ENCODE data around the gene TMEM61.

The TMEM61 gene

GRCh38 chr1:54990916-54991315, 10.5 kb downstream of the TMEM61 start:
- TF ChIP-seq, protein P1, sequence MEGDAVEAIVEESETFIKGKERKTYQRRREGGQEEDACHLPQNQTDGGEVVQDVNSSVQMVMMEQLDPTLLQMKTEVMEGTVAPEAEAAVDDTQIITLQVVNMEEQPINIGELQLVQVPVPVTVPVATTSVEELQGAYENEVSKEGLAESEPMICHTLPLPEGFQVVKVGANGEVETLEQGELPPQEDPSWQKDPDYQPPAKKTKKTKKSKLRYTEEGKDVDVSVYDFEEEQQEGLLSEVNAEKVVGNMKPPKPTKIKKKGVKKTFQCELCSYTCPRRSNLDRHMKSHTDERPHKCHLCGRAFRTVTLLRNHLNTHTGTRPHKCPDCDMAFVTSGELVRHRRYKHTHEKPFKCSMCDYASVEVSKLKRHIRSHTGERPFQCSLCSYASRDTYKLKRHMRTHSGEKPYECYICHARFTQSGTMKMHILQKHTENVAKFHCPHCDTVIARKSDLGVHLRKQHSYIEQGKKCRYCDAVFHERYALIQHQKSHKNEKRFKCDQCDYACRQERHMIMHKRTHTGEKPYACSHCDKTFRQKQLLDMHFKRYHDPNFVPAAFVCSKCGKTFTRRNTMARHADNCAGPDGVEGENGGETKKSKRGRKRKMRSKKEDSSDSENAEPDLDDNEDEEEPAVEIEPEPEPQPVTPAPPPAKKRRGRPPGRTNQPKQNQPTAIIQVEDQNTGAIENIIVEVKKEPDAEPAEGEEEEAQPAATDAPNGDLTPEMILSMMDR (IDR thresholded peaks at IDR 0.05) = no peak
- intact Hi-C loops (cut with DNase I; ENCODE audit: low total_unique reads) = no loop called here
- Histone ChIP-seq H3K27ac (no peak overlapping the region), H3K9me3 (no peaks in the 10 kb centered on the region), H3K4me3 (no peak overlapping the region), H3K27me3 (peaks cover 0 to 5% of the 10 kb centered on the region in 2 donors), H3K4me1 (peaks cover 0 to 20% (median 8%) of the 10 kb centered on the region in 4 donors), H3K36me3 (peaks cover 0 to 7% (median 0%) of the 10 kb centered on the region in 3 donors)
- DNase-seq = no peak

DNA sequence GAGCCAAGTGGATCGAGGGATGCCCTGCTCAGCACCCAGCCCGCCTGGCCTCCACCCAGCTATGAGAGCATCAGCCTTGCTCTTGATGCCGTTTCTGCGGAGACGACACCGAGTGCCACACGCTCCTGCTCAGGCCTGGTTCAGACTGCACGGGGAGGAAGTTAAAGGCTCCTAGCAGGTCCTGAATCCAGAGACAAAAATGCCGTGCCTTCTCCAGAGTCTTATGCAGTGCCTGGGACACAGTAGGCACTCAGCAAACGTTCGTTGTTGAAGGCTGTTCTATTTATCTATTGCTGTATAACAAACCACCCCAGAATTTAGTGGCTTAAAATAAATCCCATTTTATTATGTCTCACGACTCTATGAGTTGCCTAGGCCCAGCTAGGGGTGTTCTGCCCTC, 11.5 kb downstream of the TMEM61 start:
- Histone ChIP-seq H3K27ac (no peak overlapping the region), H3K4me3 (no peak overlapping the region), H3K4me1 (peaks cover 0 to 29% (median 14%) of the 10 kb centered on the region in 4 donors), H3K27me3 (peaks cover 0 to 14% of the 10 kb centered on the region in 2 donors), H3K9me3 (no peaks in the 10 kb centered on the region), H3K36me3 (peaks cover 0 to 7% (median 0%) of the 10 kb centered on the region in 3 donors)
- TF ChIP-seq, protein P1 (IDR thresholded peaks at IDR 0.05) = no peak
- DNase-seq = no peak
- intact Hi-C loops (cut with DNase I; ENCODE audit: low total_unique reads) = no loop called here

GRCh38 chr1:54993140-54993539, 12.7 kb downstream of the TMEM61 start:
- peaks cover 0 to 26% of the 10 kb centered on the region in 2 donors for H3K27me3 ChIP-seq
- no peak for DNase-seq
- TF ChIP-seq, protein P1 (IDR thresholded peaks at IDR 0.05) = no peak
- no peak overlapping the region for H3K4me3 ChIP-seq
- intact Hi-C loops (cut with DNase I; ENCODE audit: low total_unique reads) = no loop called here
- no peaks in the 10 kb centered on the region for H3K9me3 ChIP-seq
- no peak overlapping the region for H3K27ac ChIP-seq
- H3K4me1 ChIP-seq = peaks cover 0 to 27% (median 16%) of the 10 kb centered on the region in 4 donors
- H3K36me3 ChIP-seq = peaks cover 0 to 7% (median 0%) of the 10 kb centered on the region in 3 donors

GRCh38 chr1:54994355-54994990, 14.0 kb downstream of the TMEM61 start:
- intact Hi-C loops (cut with DNase I; ENCODE audit: low total_unique reads) = no loop called here
- Histone ChIP-seq H3K4me1 (peaks cover 0 to 21% (median 15%) of the 10 kb centered on the region in 4 donors), H3K27me3 (peaks cover 0 to 39% of the 10 kb centered on the region in 2 donors), H3K27ac (no peak overlapping the region), H3K4me3 (no peak overlapping the region), H3K9me3 (no peaks in the 10 kb centered on the region), H3K36me3 (peaks cover 0 to 7% (median 0%) of the 10 kb centered on the region in 3 donors)
- DNase-seq = no peak
- TF ChIP-seq, protein P1 (IDR thresholded peaks at IDR 0.05) = no peak

DNA sequence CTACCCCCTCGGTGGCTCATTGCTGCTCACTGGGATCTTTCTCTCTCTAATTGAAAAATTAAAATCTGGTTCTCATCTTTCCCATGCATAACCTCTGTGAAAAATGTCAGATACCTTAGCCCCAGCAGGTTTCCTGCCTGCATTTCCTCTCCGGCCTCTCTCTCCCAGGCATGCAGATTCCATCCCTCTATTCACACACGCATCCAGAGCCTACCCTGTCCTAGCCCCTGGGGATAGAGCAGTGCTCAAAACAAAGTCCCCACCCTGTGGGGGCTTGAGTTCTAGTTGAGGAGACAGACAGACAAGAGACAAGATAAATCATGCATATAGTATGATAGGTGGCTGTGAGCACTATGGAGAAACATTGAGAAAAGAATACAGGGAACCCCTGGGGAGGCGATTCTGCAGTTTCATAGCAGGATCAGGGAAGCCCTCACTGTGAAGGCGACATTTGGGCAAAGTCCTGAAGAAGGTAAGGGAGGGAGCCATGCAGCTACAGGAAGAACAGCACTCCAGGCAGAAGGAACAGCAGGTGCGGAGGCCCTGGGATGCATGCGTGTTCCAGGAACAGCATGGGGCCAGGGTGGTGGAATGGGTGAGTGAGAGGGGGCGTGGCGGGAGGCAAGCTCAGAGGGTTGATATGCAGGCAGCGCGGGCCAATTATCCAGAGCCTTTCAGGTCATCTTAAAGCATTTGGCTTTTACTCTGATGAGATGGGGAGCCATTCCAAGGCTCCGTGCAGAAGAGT, 14.8 kb downstream of the TMEM61 start:
- peaks cover 0 to 14% (median 8%) of the 10 kb centered on the region in 4 donors for H3K4me1 ChIP-seq
- H3K27ac ChIP-seq = no peak overlapping the region
- no peak for DNase-seq
- peaks cover 0 to 39% of the 10 kb centered on the region in 2 donors for H3K27me3 ChIP-seq
- intact Hi-C loops (cut with DNase I; ENCODE audit: low total_unique reads) = no loop called here
- H3K9me3 ChIP-seq = no peaks in the 10 kb centered on the region
- TF ChIP-seq, protein P1 (IDR thresholded peaks at IDR 0.05) = no peak
- H3K36me3 ChIP-seq = peaks cover 0 to 7% (median 0%) of the 10 kb centered on the region in 3 donors
- no peak overlapping the region for H3K4me3 ChIP-seq

All from tibial artery (tissue), 4 donors.